HG02943 (cell line): ENCODE results near the gene TGM1.
"Not testable (repeated sequence)": the region's sequence is repeated elsewhere in the genome, so short reads cannot be mapped to it uniquely, and the experiment has no call there.

ENCODE experiments used
- ATAC-seq: cut with Tn5 transposase; IDR thresholded peaks from one replicate; pipeline ENCODE4 v1.9.1; 2021; ENCODE audit warnings: mild to moderate bottlenecking, low read depth, moderate library complexity; ENCODE audit not compliant: unreplicated experiment

TGM1 gene

GRCh38 chr14:24212924-24213865 is 49.8 kb downstream of the TGM1 start, which contains the start of gene CHMP4A:
TSS of gene CHMP4A (minus strand) at chr14:24213488. CDS start at chr14:24213439, 49 bp downstream.
- ATAC-seq, result peak; percentile 76

- ATAC-seq, result no peak
These were observed 51.7 kb downstream of the TGM1 start for GRCh38 chr14:24211311-24211710.

- no peak for ATAC-seq
These were observed 55.4 kb downstream of the TGM1 start for GRCh38 chr14:24207625-24208024.

- ATAC-seq, result no peak
These were observed 55.8 kb downstream of the TGM1 start for GRCh38 chr14:24207104-24207551.

- ATAC-seq, result no peak
These were observed 56.5 kb downstream of the TGM1 start for GRCh38 chr14:24206260-24207103.

- ATAC-seq, result no peak
These were observed 58.5 kb downstream of the TGM1 start for GRCh38 chr14:24204163-24205146.

- not testable (repeated sequence) for ATAC-seq
These were observed 59.6 kb downstream of the TGM1 start for GRCh38 chr14:24203249-24203886.

GRCh38 chr14:24202538-24202937 is 60.4 kb downstream of the TGM1 start:
- not testable (repeated sequence) for ATAC-seq
